Measurements from ENCODE around the gene VAC14.
A peak's percentile ranks its signal among the peaks of the same experiment; 100 is the strongest.

Gene VAC14

GRCh38 chr16:70784692-70785555, 16.0 kb downstream of the VAC14 start:
- no peak for DNase-seq

GRCh38 chr16:70782237-70782636, 18.7 kb downstream of the VAC14 start:
- no peak for DNase-seq

GRCh38 chr16:70781800-70782199, 19.2 kb downstream of the VAC14 start:
- DNase-seq: no peak

GRCh38 chr16:70780546-70780945, 20.4 kb downstream of the VAC14 start:
- DNase-seq: no peak

- DNase-seq: no peak
These were observed 21.6 kb downstream of the VAC14 start for GRCh38 chr16:70779361-70779760.

- DNase-seq: no peak
These were observed 22.1 kb downstream of the VAC14 start for GRCh38 chr16:70778901-70779309.

- DNase-seq: no peak
These were observed 23.0 kb downstream of the VAC14 start for GRCh38 chr16:70777973-70778406.

- no peak for DNase-seq
These were observed 23.5 kb downstream of the VAC14 start for GRCh38 chr16:70777496-70777895.

GRCh38 chr16:70775399-70775798, 25.6 kb downstream of the VAC14 start:
- no peak for DNase-seq

- DNase-seq: no peak
These were observed 26.7 kb downstream of the VAC14 start for GRCh38 chr16:70774261-70774660.

GRCh38 chr16:70772493-70772892, 28.5 kb downstream of the VAC14 start:
- DNase-seq: no peak

GRCh38 chr16:70770626-70771552, 30.1 kb downstream of the VAC14 start:
- peak; percentile 58 for DNase-seq

GRCh38 chr16:70770291-70770625, 30.7 kb downstream of the VAC14 start:
- no peak for DNase-seq

GRCh38 chr16:70769761-70770160, 31.2 kb downstream of the VAC14 start:
- DNase-seq: no peak

GRCh38 chr16:70769131-70769530, 31.8 kb downstream of the VAC14 start:
- no peak for DNase-seq

- DNase-seq: no peak
These were observed 32.8 kb downstream of the VAC14 start for GRCh38 chr16:70768203-70768580.

GRCh38 chr16:70767377-70768202, 33.4 kb downstream of the VAC14 start:
- no peak for DNase-seq

- no peak for DNase-seq
These were observed 34.3 kb downstream of the VAC14 start for GRCh38 chr16:70766658-70767057.

GRCh38 chr16:70766176-70766575, 34.8 kb downstream of the VAC14 start:
- DNase-seq: no peak

GRCh38 chr16:70765491-70765890, 35.5 kb downstream of the VAC14 start:
- DNase-seq: no peak

- no peak for DNase-seq
These were observed 36.3 kb downstream of the VAC14 start for GRCh38 chr16:70764632-70765031.

- DNase-seq: no peak
These were observed 40.7 kb downstream of the VAC14 start for GRCh38 chr16:70760221-70760620.

GRCh38 chr16:70759666-70760065, 41.3 kb downstream of the VAC14 start:
- no peak for DNase-seq

Measured in activated CD4-positive, alpha-beta T cell treated with anti-CD3 and anti-CD28 coated beads, Interleukin-2, amount 50 U/mL, for 16 hours (primary cell).